Measurements from ENCODE around the gene ZBTB7C.

ZBTB7C gene

GRCh38 chr18:48142994-48143393, 266.2 kb downstream of the ZBTB7C start:
- DNase-seq (ENCODE audit: insufficient read length, low spot score) (no peak), FAIRE-seq (no peak)
- TF ChIP-seq PAX5 (IDR thresholded peaks at IDR 0.05; ENCODE audit: insufficient read depth, low read length, severe bottlenecking) (no peak), POU2F2 (IDR thresholded peaks at IDR 0.05; ENCODE audit: low read depth, low read length) (no peak)

GRCh38 chr18:48142353-48142752, 266.8 kb downstream of the ZBTB7C start:
- DNase-seq (ENCODE audit: insufficient read length, low spot score) = no peak
- no peak for TF ChIP-seq PAX5 (IDR thresholded peaks at IDR 0.05; ENCODE audit: insufficient read depth, low read length, severe bottlenecking)
- no peak for TF ChIP-seq POLR2A (IDR thresholded peaks at IDR 0.05; ENCODE audit: low read depth, low read length)
- TF ChIP-seq POU2F2 (IDR thresholded peaks at IDR 0.05; ENCODE audit: low read depth, low read length) = no peak
- no peak for TF ChIP-seq POLR2AphosphoS5 (IDR thresholded peaks at IDR 0.05; ENCODE audit: low read depth, low read length)
- TF ChIP-seq SPI1 (IDR thresholded peaks at IDR 0.05; ENCODE audit: low read depth, low read length) = no peak
- no peak for TF ChIP-seq TAF1 (IDR thresholded peaks at IDR 0.05; ENCODE audit: low read depth, low read length)

GRCh38 chr18:48140731-48141130, 268.5 kb downstream of the ZBTB7C start:
- FAIRE-seq (no peak), DNase-seq (ENCODE audit: insufficient read length, low spot score) (no peak)
- TF ChIP-seq POU2F2 (IDR thresholded peaks at IDR 0.05; ENCODE audit: low read depth, low read length) (no peak), PAX5 (IDR thresholded peaks at IDR 0.05; ENCODE audit: insufficient read depth, low read length, severe bottlenecking) (no peak), POLR2A (IDR thresholded peaks at IDR 0.05; ENCODE audit: low read depth, low read length) (no peak), SPI1 (IDR thresholded peaks at IDR 0.05; ENCODE audit: low read depth, low read length) (no peak), POLR2AphosphoS5 (IDR thresholded peaks at IDR 0.05; ENCODE audit: low read depth, low read length) (no peak), TAF1 (IDR thresholded peaks at IDR 0.05; ENCODE audit: low read depth, low read length) (no peak)

More at GRCh38 chr18:48142353-48142752, 266.8 kb downstream of the ZBTB7C start:
- no peak for FAIRE-seq

GRCh38 chr18:48139431-48140347, 269.5 kb downstream of the ZBTB7C start:
- no peak for FAIRE-seq
- no peak for TF ChIP-seq POLR2A (IDR thresholded peaks at IDR 0.05; ENCODE audit: low read depth, low read length)
- no peak for TF ChIP-seq POLR2AphosphoS5 (IDR thresholded peaks at IDR 0.05; ENCODE audit: low read depth, low read length)
- TF ChIP-seq TAF1 (IDR thresholded peaks at IDR 0.05; ENCODE audit: low read depth, low read length) = no peak
- no peak for TF ChIP-seq POU2F2 (IDR thresholded peaks at IDR 0.05; ENCODE audit: low read depth, low read length)
- no peak for TF ChIP-seq SPI1 (IDR thresholded peaks at IDR 0.05; ENCODE audit: low read depth, low read length)
- no peak for TF ChIP-seq PAX5 (IDR thresholded peaks at IDR 0.05; ENCODE audit: insufficient read depth, low read length, severe bottlenecking)
- DNase-seq (ENCODE audit: insufficient read length, low spot score) = no peak

GRCh38 chr18:48138660-48139430, 270.3 kb downstream of the ZBTB7C start:
- DNase-seq (ENCODE audit: insufficient read length, low spot score) (no peak), FAIRE-seq (no peak)
- TF ChIP-seq PAX5 (IDR thresholded peaks at IDR 0.05; ENCODE audit: insufficient read depth, low read length, severe bottlenecking) (no peak), POLR2A (IDR thresholded peaks at IDR 0.05; ENCODE audit: low read depth, low read length) (no peak), POLR2AphosphoS5 (IDR thresholded peaks at IDR 0.05; ENCODE audit: low read depth, low read length) (no peak), POU2F2 (IDR thresholded peaks at IDR 0.05; ENCODE audit: low read depth, low read length) (no peak), TAF1 (IDR thresholded peaks at IDR 0.05; ENCODE audit: low read depth, low read length) (no peak), SPI1 (IDR thresholded peaks at IDR 0.05; ENCODE audit: low read depth, low read length) (no peak)

GRCh38 chr18:48138210-48138609, 271.0 kb downstream of the ZBTB7C start:
- DNase-seq (ENCODE audit: insufficient read length, low spot score) (no peak), FAIRE-seq (no peak)
- TF ChIP-seq POU2F2 (IDR thresholded peaks at IDR 0.05; ENCODE audit: low read depth, low read length) (no peak), TAF1 (IDR thresholded peaks at IDR 0.05; ENCODE audit: low read depth, low read length) (no peak), SPI1 (IDR thresholded peaks at IDR 0.05; ENCODE audit: low read depth, low read length) (no peak), POLR2A (IDR thresholded peaks at IDR 0.05; ENCODE audit: low read depth, low read length) (no peak), POLR2AphosphoS5 (IDR thresholded peaks at IDR 0.05; ENCODE audit: low read depth, low read length) (no peak), PAX5 (IDR thresholded peaks at IDR 0.05; ENCODE audit: insufficient read depth, low read length, severe bottlenecking) (no peak)

- FAIRE-seq = no peak
- DNase-seq (ENCODE audit: insufficient read length, low spot score) = no peak
These were observed 271.7 kb downstream of the ZBTB7C start for GRCh38 chr18:48137374-48138081.

GRCh38 chr18:48136827-48137373, 272.3 kb downstream of the ZBTB7C start:
- FAIRE-seq = no peak
- peak; percentile 35 for DNase-seq (ENCODE audit: insufficient read length, low spot score)
- TF ChIP-seq SPI1 (IDR thresholded peaks at IDR 0.05; ENCODE audit: low read depth, low read length) (no peak), PAX5 (IDR thresholded peaks at IDR 0.05; ENCODE audit: insufficient read depth, low read length, severe bottlenecking) (no peak), TAF1 (IDR thresholded peaks at IDR 0.05; ENCODE audit: low read depth, low read length) (no peak), POU2F2 (IDR thresholded peaks at IDR 0.05; ENCODE audit: low read depth, low read length) (no peak), POLR2AphosphoS5 (IDR thresholded peaks at IDR 0.05; ENCODE audit: low read depth, low read length) (no peak), POLR2A (IDR thresholded peaks at IDR 0.05; ENCODE audit: low read depth, low read length) (no peak)

More at GRCh38 chr18:48137374-48138081, 271.7 kb downstream of the ZBTB7C start:
- TF ChIP-seq TAF1 (IDR thresholded peaks at IDR 0.05; ENCODE audit: low read depth, low read length) (no peak), SPI1 (IDR thresholded peaks at IDR 0.05; ENCODE audit: low read depth, low read length) (no peak), POU2F2 (IDR thresholded peaks at IDR 0.05; ENCODE audit: low read depth, low read length) (no peak), POLR2A (IDR thresholded peaks at IDR 0.05; ENCODE audit: low read depth, low read length) (no peak), POLR2AphosphoS5 (IDR thresholded peaks at IDR 0.05; ENCODE audit: low read depth, low read length) (no peak), PAX5 (IDR thresholded peaks at IDR 0.05; ENCODE audit: insufficient read depth, low read length, severe bottlenecking) (no peak)

All from GM12891 (cell line).